Hindlimb muscle (tissue), 1 donor: Measurements from ENCODE around the gene ARID1B. TPM values are rescaled to one million over a fixed set of nuclear protein-coding genes. Genes with fewer than 3 reads are reported as not detected.
A peak's percentile ranks its signal among the peaks of the same experiment; 100 is the strongest.

Experiments used
- DNase-seq: peaks from one replicate; pipeline ENCODE4 v3.0.0-alpha.2; 2013
- polyA plus RNA-seq: library from polyadenylated mRNA; unstranded; fragments of 120-200 nt; gene quantifications from one replicate; pipeline ENCODE4 v1.2.1, GENCODE V29; 2013; ENCODE audit not compliant: insufficient read length

ARID1B gene
- polyA plus RNA-seq, 1 donor = 76.6 TPM

DNA sequence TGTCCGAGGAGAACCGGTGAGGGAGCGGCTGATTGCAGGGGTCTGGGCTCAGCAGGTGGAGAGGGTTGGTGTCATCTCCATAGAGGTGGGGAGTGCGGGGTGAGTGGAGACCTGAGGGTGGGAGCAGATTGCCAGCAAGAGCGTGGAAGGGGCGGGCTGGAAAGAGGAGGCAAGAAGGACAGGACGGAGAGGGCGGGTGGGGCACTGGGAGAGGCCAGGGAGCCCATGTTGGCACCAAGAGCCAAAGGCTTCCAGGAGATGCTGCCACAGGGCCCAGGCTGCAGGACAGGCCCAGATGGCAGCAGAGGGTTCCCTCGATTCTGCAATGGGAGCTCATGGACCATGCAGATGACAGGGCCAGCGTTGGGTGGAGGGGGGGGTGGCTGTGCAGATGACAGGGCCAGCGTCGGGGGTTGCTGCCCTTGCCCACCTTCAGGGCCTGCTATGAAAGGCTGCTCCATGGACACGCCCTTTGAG, 440.8 kb downstream of the ARID1B start:
- DNase-seq = no peak

- no peak for DNase-seq
Measured at GRCh38 chr6:157218371-157219198, 441.4 kb downstream of the ARID1B start.

GRCh38 chr6:157219201-157220200, 442.3 kb downstream of the ARID1B start:
- DNase-seq = no peak

GRCh38 chr6:157220485-157220884, 443.3 kb downstream of the ARID1B start:
- DNase-seq = no peak

- DNase-seq = peak; percentile 72
Measured at GRCh38 chr6:157221049-157221816, 444.1 kb downstream of the ARID1B start.

DNA sequence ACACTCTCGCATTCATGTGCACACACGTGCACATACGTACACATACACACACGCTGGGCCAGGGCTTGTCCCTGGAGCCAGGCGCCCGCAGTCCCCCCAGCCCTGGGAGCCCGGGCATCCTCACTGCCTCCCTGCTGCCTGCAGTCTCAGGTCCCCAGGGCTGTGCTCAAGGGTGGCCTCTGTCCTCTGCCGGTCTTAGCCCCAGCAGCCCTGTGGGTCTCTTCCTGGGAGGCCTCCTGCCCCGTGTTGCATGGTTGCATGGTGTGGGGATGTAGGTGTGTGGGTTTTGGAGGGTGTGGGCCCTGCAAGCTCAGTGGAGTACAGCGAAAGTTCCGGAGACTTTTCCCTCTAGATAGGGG, 444.6 kb downstream of the ARID1B start:
- no peak for DNase-seq

DNA sequence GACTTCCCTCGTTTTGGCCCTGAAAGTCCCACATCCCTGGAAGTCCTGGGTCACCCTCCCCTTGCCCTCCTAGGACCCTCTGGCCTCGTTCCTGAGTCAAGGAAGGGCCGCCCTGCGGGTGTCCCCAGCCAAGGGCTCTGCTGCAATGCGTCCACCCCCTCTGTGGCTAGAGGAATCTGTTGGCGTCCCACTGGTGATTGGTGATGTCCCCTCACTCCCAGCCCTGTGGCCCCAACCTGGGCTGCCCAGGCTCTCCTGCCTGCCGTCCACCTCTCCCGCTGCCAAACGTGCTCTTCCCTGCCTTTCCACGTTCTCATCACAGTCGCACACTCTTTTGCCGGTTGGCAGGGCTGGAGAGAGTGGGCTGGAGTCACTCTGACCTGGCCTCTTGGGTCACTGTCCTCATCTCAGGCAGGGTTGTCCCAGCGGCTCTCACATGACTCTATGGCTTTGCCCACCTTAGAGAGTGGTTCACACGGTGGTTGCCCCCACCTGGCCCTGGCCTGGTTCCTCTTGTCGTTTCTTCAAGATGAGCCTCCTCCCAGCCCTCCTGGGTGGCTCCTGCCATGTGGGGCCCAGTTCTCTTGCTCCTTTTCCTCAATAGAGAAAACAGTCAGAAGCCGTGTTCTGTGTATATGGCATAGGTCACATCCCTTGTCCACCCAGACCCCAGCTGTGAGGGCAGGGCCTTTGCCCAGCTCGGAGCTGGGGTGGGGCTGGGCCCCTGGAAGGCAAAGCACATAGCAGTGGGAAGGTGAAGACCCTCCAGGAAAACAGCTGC, 445.2 kb downstream of the ARID1B start:
- no peak for DNase-seq

GRCh38 chr6:157223021-157223430, 445.8 kb downstream of the ARID1B start:
- DNase-seq = no peak

DNA sequence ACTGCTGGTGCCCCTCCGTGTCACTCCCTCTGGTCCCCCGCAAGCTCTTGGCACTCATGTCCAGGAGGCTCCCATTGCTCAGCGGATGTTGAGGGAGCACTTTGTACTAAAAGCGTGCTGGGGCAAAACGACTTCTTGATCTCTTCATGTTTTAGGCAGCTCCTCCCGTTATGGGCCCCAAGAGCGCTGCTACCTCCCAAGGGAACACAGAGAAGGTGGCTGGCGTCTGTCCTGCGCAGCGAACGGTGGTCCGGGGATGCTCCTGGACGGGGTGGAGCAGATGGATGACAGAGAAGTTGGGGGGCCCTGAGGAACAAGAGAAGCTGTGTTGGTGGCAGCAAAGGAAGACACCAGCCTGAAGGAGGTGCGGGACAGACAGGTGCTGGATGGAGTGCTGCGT, 446.3 kb downstream of the ARID1B start:
- no peak for DNase-seq

GRCh38 chr6:157224178-157224950, 447.2 kb downstream of the ARID1B start:
- DNase-seq = no peak

DNA sequence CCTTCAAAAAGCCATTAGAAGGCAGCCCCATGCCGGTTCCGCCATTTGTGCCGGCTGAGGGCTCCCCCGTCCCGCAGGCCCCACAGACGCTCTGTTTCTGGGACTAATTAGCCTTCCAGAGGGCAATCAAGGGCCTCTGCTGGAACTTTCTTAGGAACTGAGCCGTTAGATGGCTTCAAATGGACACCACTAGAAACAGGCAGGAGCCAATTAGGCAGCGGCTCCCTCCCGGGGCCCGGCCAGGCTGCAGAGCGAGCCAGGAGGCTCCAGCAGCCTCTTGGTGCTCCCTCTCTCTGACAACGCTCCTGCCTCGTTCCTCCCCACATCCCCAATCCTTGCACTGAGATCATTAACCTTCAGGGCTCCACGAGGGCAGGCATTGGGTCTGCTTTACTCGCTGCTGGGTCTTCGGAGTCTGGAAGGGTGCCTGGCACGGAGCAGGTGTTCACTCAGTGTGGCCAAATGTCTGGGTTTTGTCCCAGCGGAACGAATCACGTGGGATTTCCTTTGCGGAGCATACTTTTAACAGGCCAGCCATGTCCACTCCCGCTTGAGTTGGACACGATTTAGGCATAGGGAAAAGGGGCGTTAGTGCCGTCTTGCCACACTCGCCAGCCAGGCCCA, 447.9 kb downstream of the ARID1B start:
- no peak for DNase-seq

DNA sequence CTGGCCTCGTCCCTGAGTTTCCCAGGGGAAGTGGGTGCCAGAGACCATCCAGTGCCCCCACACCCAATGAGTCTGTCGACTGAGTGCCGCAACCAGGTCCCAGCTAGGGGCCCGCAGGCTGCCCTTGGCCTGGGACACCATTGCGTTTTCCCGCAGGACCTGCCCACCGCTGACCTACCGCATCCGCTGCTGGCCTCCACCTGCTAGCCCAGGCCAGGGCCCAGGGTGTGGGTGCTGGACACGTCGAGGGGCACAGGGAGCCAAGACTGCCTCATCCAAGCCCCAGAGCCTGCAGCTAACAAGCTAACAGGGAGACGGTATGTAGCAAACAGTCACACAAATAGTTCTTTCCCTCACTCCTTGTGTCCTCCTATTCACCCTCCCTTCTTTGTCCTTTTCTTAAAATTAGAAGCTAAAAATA, 448.4 kb downstream of the ARID1B start:
- DNase-seq = no peak

GRCh38 chr6:157226026-157226625, 448.9 kb downstream of the ARID1B start:
- no peak for DNase-seq

GRCh38 chr6:157226761-157227160, 449.6 kb downstream of the ARID1B start:
- DNase-seq = no peak

DNA sequence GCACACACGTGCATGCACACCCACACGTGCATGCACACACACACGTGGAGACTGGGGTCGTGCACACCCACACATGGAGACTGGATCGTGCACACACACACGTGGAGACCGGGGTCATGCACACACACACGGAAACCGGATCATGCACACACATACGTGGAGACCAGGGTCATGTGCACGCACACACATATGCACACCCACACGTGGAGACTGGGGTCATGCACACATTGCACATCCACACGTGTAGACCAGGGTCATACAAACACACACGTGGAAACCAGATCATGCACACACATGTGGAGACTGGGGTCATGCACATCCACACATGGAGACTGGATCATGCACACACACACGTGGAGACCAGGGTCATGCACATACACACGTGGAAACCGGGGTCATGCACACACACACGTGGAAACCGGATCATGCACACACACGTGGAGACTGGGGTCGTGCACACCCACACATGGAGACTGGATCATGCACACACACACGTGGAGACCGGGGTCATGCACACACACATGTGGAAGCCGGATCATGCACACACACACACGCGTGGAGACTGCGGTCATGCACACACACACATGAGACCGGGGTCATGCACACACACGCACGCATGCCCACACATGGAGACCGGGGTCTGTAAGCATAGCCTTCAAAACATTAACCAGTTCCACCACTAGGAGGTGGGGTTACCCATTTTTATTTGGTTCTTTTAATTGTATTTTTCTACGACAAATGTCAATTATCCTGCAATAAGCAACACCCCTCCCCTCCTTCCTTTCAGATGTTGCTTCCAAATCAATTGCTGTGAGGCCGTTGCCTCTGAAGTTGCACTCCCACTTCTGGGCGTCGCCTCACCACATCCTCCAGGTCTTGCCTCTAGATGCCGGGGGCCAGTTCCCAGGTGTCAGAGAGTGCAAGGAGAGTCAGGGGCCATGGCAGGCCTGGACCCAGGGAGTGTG, 450.3 kb downstream of the ARID1B start:
- no peak for DNase-seq

- no peak for DNase-seq
Measured at GRCh38 chr6:157228426-157229131, 451.4 kb downstream of the ARID1B start.

GRCh38 chr6:157229132-157229618, 452.0 kb downstream of the ARID1B start:
- DNase-seq = no peak

DNA sequence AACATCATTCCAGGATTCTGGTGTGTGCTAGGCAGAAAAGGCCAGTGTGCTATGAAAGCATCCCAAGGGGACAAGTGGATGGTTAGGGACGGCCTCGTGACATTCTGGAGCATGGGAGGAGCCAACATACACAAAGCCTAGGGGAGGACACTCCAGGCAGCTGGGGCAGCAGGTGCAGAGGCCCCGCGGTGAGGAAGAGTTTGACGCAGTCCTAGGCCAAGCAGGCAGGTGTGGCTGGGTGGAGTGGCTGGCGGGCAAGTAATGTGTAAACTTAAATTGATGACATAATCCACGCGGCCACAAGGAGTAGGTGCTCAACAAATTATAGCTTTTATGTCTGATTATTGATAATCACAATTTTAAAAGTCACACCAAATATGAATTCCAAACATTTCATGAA, 452.5 kb downstream of the ARID1B start:
- no peak for DNase-seq
